ENCODE measurements around the gene RPP25L.
"Not testable (repeated sequence)": the region's sequence is repeated elsewhere in the genome, so short reads cannot be mapped to it uniquely, and the experiment has no call there.

The RPP25L gene

GRCh38 chr9:34644766-34645314, 32.9 kb upstream of the RPP25L start:
- Histone ChIP-seq H3K27ac (no peak overlapping the region), H3K27me3 (ENCODE audit: insufficient read depth, low read depth, severe bottlenecking) (no peaks in the 10 kb centered on the region), H3K36me3 (peaks cover 15% of the 10 kb centered on the region), H3K9me3 (ENCODE audit: severe bottlenecking) (no peaks in the 10 kb centered on the region), H3K4me3 (ENCODE audit: low read depth, low read length) (no peak overlapping the region)
- no peak for TF ChIP-seq CTCF (IDR thresholded peaks at IDR 0.05; ENCODE audit: low read depth, low read length)
- DNase-seq = no peak

- Histone ChIP-seq H3K9me3 (ENCODE audit: severe bottlenecking) (no peaks in the 10 kb centered on the region), H3K27me3 (ENCODE audit: insufficient read depth, low read depth, severe bottlenecking) (no peaks in the 10 kb centered on the region), H3K27ac (no peak overlapping the region), H3K36me3 (no peaks in the 10 kb centered on the region), H3K4me3 (ENCODE audit: low read depth, low read length) (no peak overlapping the region)
- no peak for DNase-seq
- TF ChIP-seq CTCF (IDR thresholded peaks at IDR 0.05; ENCODE audit: low read depth, low read length) = no peak
Observed at GRCh38 chr9:34642679-34643078, 30.8 kb upstream of the RPP25L start.

- not testable (repeated sequence) for H3K27me3 ChIP-seq (ENCODE audit: insufficient read depth, low read depth, severe bottlenecking); DNase-seq; H3K27ac ChIP-seq; H3K4me3 ChIP-seq (ENCODE audit: low read depth, low read length); H3K9me3 ChIP-seq (ENCODE audit: severe bottlenecking); H3K36me3 ChIP-seq
Observed at GRCh38 chr9:34639322-34639721, 27.4 kb upstream of the RPP25L start.

GRCh38 chr9:34638138-34638445, 26.2 kb upstream of the RPP25L start:
- DNase-seq = no peak
- Histone ChIP-seq H3K36me3 (peaks cover 10% of the 10 kb centered on the region), H3K27ac (peak overlapping the region; percentile 1; the same call in 1 of the 2 replicates), H3K4me3 (ENCODE audit: low read depth, low read length) (peak overlapping the region; percentile 80), H3K9me3 (ENCODE audit: severe bottlenecking) (no peaks in the 10 kb centered on the region), H3K27me3 (ENCODE audit: insufficient read depth, low read depth, severe bottlenecking) (no peaks in the 10 kb centered on the region)
- TF ChIP-seq CTCF (IDR thresholded peaks at IDR 0.05; ENCODE audit: low read depth, low read length) = no peak

- TF ChIP-seq CTCF (IDR thresholded peaks at IDR 0.05; ENCODE audit: low read depth, low read length) = no peak
- H3K27ac ChIP-seq = peak within 1 kb of the TSS; percentile 78
- peaks cover 10% of the 10 kb centered on the region for H3K36me3 ChIP-seq
- H3K27me3 ChIP-seq (ENCODE audit: insufficient read depth, low read depth, severe bottlenecking) = no peaks in the 10 kb centered on the region
- peak; percentile 95 for DNase-seq
- no peaks in the 10 kb centered on the region for H3K9me3 ChIP-seq (ENCODE audit: severe bottlenecking)
- H3K4me3 ChIP-seq (ENCODE audit: low read depth, low read length) = peak within 1 kb of the TSS; percentile 80
Observed at GRCh38 chr9:34637356-34638137, 25.6 kb upstream of the RPP25L start, which contains the start of gene SIGMAR1. SIGMAR1 (minus strand) TSS chr9:34637787; CDS start chr9:34637697, 90 bp downstream.

GRCh38 chr9:34636791-34637355, 25.0 kb upstream of the RPP25L start:
- TF ChIP-seq CTCF (IDR thresholded peaks at IDR 0.05; ENCODE audit: low read depth, low read length) = no peak
- Histone ChIP-seq H3K27me3 (ENCODE audit: insufficient read depth, low read depth, severe bottlenecking) (no peaks in the 10 kb centered on the region), H3K36me3 (peaks cover 10% of the 10 kb centered on the region), H3K9me3 (ENCODE audit: severe bottlenecking) (no peaks in the 10 kb centered on the region), H3K4me3 (ENCODE audit: low read depth, low read length) (peak overlapping the region; percentile 80), H3K27ac (peak overlapping the region; percentile 78)
- no peak for DNase-seq

Data from WERI-Rb-1 (cell line).